Osteocyte (in vitro differentiated cells): ENCODE measurements around the gene SYCP1. TPM values are rescaled to one million over a fixed set of nuclear protein-coding genes. Genes with fewer than 3 reads are reported as not detected.
"Not testable (repeated sequence)": the region's sequence is repeated elsewhere in the genome, so short reads cannot be mapped to it uniquely, and the experiment has no call there.

Experiments
- DNase-seq: peaks from one replicate; pipeline ENCODE4 v3.0.0; 2021; ENCODE audit warnings: mixed read lengths; ENCODE audit not compliant: unreplicated experiment; ENCODE audit errors: extremely low spot score
- H3K27ac Mint-ChIP-seq: one replicate; pipeline ENCODE4 v1.8.0; 2021; ENCODE audit warnings: mild to moderate bottlenecking, mixed read lengths; ENCODE audit not compliant: unreplicated experiment
- H3K27me3 Mint-ChIP-seq: one replicate; pipeline ENCODE4 v1.8.0; 2021; ENCODE audit warnings: mixed read lengths; ENCODE audit not compliant: unreplicated experiment
- H3K36me3 Mint-ChIP-seq: one replicate; pipeline ENCODE4 v1.8.0; 2021; ENCODE audit warnings: mixed read lengths; ENCODE audit not compliant: unreplicated experiment
- H3K4me1 Mint-ChIP-seq: one replicate; pipeline ENCODE4 v1.8.0; 2021; ENCODE audit warnings: mixed read lengths; ENCODE audit not compliant: unreplicated experiment
- H3K4me3 Mint-ChIP-seq: one replicate; pipeline ENCODE4 v1.8.0; 2021; ENCODE audit warnings: mild to moderate bottlenecking, moderate library complexity, mixed read lengths; ENCODE audit not compliant: unreplicated experiment
- H3K9me3 Mint-ChIP-seq: one replicate; pipeline ENCODE4 v1.8.0; 2021; ENCODE audit warnings: mixed read lengths; ENCODE audit not compliant: unreplicated experiment
- CTCF ChIP-seq: fragments of 200-600 bp; sonication (generic); IDR thresholded peaks from 2 replicates; pipeline ENCODE4 v1.5.0; 2021; ENCODE audit warnings: antibody characterized with exemption, mild to moderate bottlenecking, moderate library complexity
- total RNA-seq: library from RNA; stranded (reverse); gene quantifications from 2 replicates; pipeline ENCODE4 v1.2.1, GENCODE V29; 2021

The SYCP1 gene
- total RNA-seq, 1 donor from 2014 or later: not detected

- H3K4me1 Mint-ChIP-seq: peaks cover 2% of the 10 kb centered on the region
- H3K9me3 Mint-ChIP-seq: no peaks in the 10 kb centered on the region
- DNase-seq: no peak
- TF ChIP-seq CTCF: no peak
- no peak overlapping the region for H3K4me3 Mint-ChIP-seq
- peaks cover 34% of the 10 kb centered on the region for H3K27me3 Mint-ChIP-seq
- H3K36me3 Mint-ChIP-seq: no peaks in the 10 kb centered on the region
- H3K27ac Mint-ChIP-seq: no peak overlapping the region
Measured at GRCh38 chr1:114903480-114903879, 48.8 kb downstream of the SYCP1 start.

GRCh38 chr1:114915720-114916119 is 61.1 kb downstream of the SYCP1 start:
- H3K36me3 Mint-ChIP-seq, DNase-seq, H3K27ac Mint-ChIP-seq, H3K9me3 Mint-ChIP-seq, H3K4me1 Mint-ChIP-seq, H3K4me3 Mint-ChIP-seq: not testable (repeated sequence)
- peaks cover 54% of the 10 kb centered on the region for H3K27me3 Mint-ChIP-seq

- no peak for TF ChIP-seq CTCF
- Mint-ChIP-seq H3K27me3 (peaks cover 39% of the 10 kb centered on the region), H3K4me3 (no peak overlapping the region), H3K36me3 (no peaks in the 10 kb centered on the region), H3K4me1 (no peaks in the 10 kb centered on the region), H3K27ac (no peak overlapping the region), H3K9me3 (no peaks in the 10 kb centered on the region)
- no peak for DNase-seq
Measured at GRCh38 chr1:114926607-114927006, 71.9 kb downstream of the SYCP1 start.

- no peaks in the 10 kb centered on the region for H3K36me3 Mint-ChIP-seq
- no peak overlapping the region for H3K4me3 Mint-ChIP-seq
- no peak for DNase-seq
- H3K27ac Mint-ChIP-seq: no peak overlapping the region
- peaks cover 39% of the 10 kb centered on the region for H3K27me3 Mint-ChIP-seq
- no peaks in the 10 kb centered on the region for H3K4me1 Mint-ChIP-seq
- no peaks in the 10 kb centered on the region for H3K9me3 Mint-ChIP-seq
- no peak for TF ChIP-seq CTCF
Measured at GRCh38 chr1:114927401-114927800, 72.7 kb downstream of the SYCP1 start.

GRCh38 chr1:114956570-114956969 is 101.9 kb downstream of the SYCP1 start:
- Mint-ChIP-seq H3K27ac (no peak overlapping the region), H3K9me3 (no peaks in the 10 kb centered on the region)

More at GRCh38 chr1:114956570-114956969, 101.9 kb downstream of the SYCP1 start:
- no peak for DNase-seq
- no peak for TF ChIP-seq CTCF
- no peaks in the 10 kb centered on the region for H3K4me1 Mint-ChIP-seq
- H3K27me3 Mint-ChIP-seq: peaks cover 38% of the 10 kb centered on the region
- H3K36me3 Mint-ChIP-seq: no peaks in the 10 kb centered on the region
- no peak overlapping the region for H3K4me3 Mint-ChIP-seq
